HepG2 (cell line): ENCODE results near the gene ZG16B. TPM values are rescaled to one million over a fixed set of nuclear protein-coding genes. Genes with fewer than 3 reads are reported as not detected.

Experiments used
- CEBPB ChIP-seq: IDR thresholded peaks from 2 replicates; pipeline ENCODE4 v1.6.1; 2011; ENCODE audit warnings: low read depth, low read length, improper control_type of control experiment, borderline replicate concordance
- CENPX ChIP-seq: sonication (generic); formaldehyde crosslinking; IDR thresholded peaks from 2 replicates; pipeline ENCODE4 v1.9.0; 2021; ENCODE audit warnings: mild to moderate bottlenecking, missing genetic modification reagents, moderate library complexity
- FOSL2 ChIP-seq: sonication (generic); formaldehyde crosslinking; IDR thresholded peaks from 2 replicates; pipeline ENCODE4 v1.4.0; 2020; ENCODE audit warnings: missing genetic modification reagents
- FOXA1 ChIP-seq, 2 experiments: fragments of 450-650 bp in 1 of 2; sonication (generic) in 1 of 2; formaldehyde crosslinking in 1 of 2; IDR thresholded peaks; 2 replicates each; pipeline versions ENCODE4 v1.4.0 to v1.6.1; 2016 to 2020; ENCODE audit warnings: missing genetic modification reagents in 1 of 2
- FOXA3 ChIP-seq: IDR thresholded peaks from 2 replicates; pipeline ENCODE4 v1.6.1; 2016; ENCODE audit warnings: missing genetic modification reagents, missing compliant biosample characterization
- HDAC2 ChIP-seq: sonication (generic); formaldehyde crosslinking; IDR thresholded peaks from 2 replicates; pipeline ENCODE4 v1.4.0; 2020; ENCODE audit warnings: missing genetic modification reagents
- KDM4B ChIP-seq: sonication (generic); formaldehyde crosslinking; IDR thresholded peaks from 2 replicates; pipeline ENCODE4 v1.4.0; 2020; ENCODE audit warnings: missing genetic modification reagents
- SP2 ChIP-seq: sonication (generic); formaldehyde crosslinking; IDR thresholded peaks from 2 replicates; pipeline ENCODE4 v1.5.1; 2020; ENCODE audit warnings: mild to moderate bottlenecking, missing genetic modification reagents
- TAF1 ChIP-seq: sonication (generic); formaldehyde crosslinking; IDR thresholded peaks from 2 replicates; pipeline ENCODE4 v1.4.0; 2020; ENCODE audit warnings: missing genetic modification reagents
- THAP11 ChIP-seq: IDR thresholded peaks from 2 replicates; pipeline ENCODE4 v1.6.1; 2016; ENCODE audit warnings: missing biosample characterization, missing genetic modification reagents
- ZKSCAN1 ChIP-seq: fragments of 150-350 bp; IDR thresholded peaks from 2 replicates; pipeline ENCODE4 v1.6.1; 2014; ENCODE audit warnings: low read length
- ZNF557 ChIP-seq: sonication (generic); formaldehyde crosslinking; IDR thresholded peaks from 2 replicates; pipeline ENCODE4 v1.4.0; 2020; ENCODE audit warnings: missing genetic modification reagents
- ZNF724P ChIP-seq: sonication (generic); formaldehyde crosslinking; IDR thresholded peaks from 2 replicates; pipeline ENCODE4 v1.8.0; 2022; ENCODE audit warnings: missing genetic modification reagents, borderline replicate concordance
- polyA plus RNA-seq, 8 experiments: library from polyadenylated mRNA; depleted of rRNA in 3 of 8; stranded (reverse) in 7 of 8; unstranded in 1 of 8; fragments of >200 nt; fragmentation: Illumina TruSeq in 4 of 8; extraction: Trizol in 4 of 8; gene quantifications; 2 replicates each; pipeline versions ENCODE4 v1.2.1 to v1.2.3, GENCODE V29; 2011 to 2016; ENCODE audit warnings: low read depth in 4 of 8, missing spikeins in 1 of 8, mixed read lengths in 1 of 8; ENCODE audit not compliant: insufficient read depth in 1 of 8
- total RNA-seq, 5 experiments: library from RNA; depleted of rRNA; stranded (reverse); fragments of >200 nt; fragmentation: Illumina TruSeq; extraction: Trizol; gene quantifications; 2 replicates each; pipeline ENCODE4 v1.2.3, GENCODE V29; 2016; ENCODE audit warnings: low read depth in 1 of 5
- TF ChIP-seq, protein P1 (sequence below): sonication (generic); formaldehyde crosslinking; conservative IDR thresholded peaks from 2 replicates; pipeline ENCODE4 v1.8.0; 2022; ENCODE audit warnings: missing genetic modification reagents
- TF ChIP-seq, protein P2 (sequence below): IDR thresholded peaks from 2 replicates; pipeline ENCODE4 v1.6.1; 2012; ENCODE audit warnings: low read depth, low read length, improper control_type of control experiment

ZG16B gene
- total and polyA plus RNA-seq, 2 of the 13 experiments (the other 11 are each of a cell fraction or from before 2014, with no cell fraction given), result 1.5 to 11.3 TPM

DNA sequence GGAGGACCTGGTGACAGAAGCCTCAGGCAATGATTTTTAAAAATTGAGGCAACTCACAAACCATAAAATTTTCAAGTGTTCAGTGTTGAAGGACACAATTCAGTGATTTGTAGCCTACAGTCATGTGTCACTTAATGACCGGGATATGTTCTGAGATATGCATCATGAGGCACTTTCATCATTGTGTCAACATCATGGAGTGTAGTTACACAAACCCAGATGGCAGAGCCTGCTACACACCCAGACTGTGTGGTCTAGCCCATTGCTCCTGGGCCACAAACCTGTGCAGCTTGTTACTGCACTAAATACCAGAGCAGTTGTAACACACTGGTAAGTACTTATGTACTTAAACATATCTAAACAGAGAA is 30.3 kb upstream of the ZG16B start (continued):
- TF ChIP-seq, protein P1, sequence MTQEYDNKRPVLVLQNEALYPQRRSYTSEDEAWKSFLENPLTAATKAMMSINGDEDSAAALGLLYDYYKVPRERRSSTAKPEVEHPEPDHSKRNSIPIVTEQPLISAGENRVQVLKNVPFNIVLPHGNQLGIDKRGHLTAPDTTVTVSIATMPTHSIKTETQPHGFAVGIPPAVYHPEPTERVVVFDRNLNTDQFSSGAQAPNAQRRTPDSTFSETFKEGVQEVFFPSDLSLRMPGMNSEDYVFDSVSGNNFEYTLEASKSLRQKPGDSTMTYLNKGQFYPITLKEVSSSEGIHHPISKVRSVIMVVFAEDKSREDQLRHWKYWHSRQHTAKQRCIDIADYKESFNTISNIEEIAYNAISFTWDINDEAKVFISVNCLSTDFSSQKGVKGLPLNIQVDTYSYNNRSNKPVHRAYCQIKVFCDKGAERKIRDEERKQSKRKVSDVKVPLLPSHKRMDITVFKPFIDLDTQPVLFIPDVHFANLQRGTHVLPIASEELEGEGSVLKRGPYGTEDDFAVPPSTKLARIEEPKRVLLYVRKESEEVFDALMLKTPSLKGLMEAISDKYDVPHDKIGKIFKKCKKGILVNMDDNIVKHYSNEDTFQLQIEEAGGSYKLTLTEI (CRISPR knock-in tag), result no peak
- TF ChIP-seq SP2 (CRISPR knock-in tag) (no peak), ZNF557 (no peak), ZNF724P (CRISPR knock-in tag) (no peak), FOSL2 (CRISPR knock-in tag) (0 out of 2 replicates have a peak, but pooled peaks have one; percentile 19), ZKSCAN1 (no peak), KDM4B (CRISPR knock-in tag) (no peak), HDAC2 (no peak), TAF1 (CRISPR knock-in tag) (no peak), THAP11 (CRISPR knock-in tag) (no peak), FOXA3 (CRISPR knock-in tag) (peak; percentile 47; the same call in 1 of the 2 replicates), CENPX (CRISPR knock-in tag) (no peak), CEBPB (peak; percentile 69; the same call in 1 of the 2 replicates), FOXA1 (IDR thresholded peaks at IDR 0.05) (no peak), FOXA1 (CRISPR knock-in tag; IDR thresholded peaks at IDR 0.05) (peak; percentile 65)
- TF ChIP-seq, protein P2, sequence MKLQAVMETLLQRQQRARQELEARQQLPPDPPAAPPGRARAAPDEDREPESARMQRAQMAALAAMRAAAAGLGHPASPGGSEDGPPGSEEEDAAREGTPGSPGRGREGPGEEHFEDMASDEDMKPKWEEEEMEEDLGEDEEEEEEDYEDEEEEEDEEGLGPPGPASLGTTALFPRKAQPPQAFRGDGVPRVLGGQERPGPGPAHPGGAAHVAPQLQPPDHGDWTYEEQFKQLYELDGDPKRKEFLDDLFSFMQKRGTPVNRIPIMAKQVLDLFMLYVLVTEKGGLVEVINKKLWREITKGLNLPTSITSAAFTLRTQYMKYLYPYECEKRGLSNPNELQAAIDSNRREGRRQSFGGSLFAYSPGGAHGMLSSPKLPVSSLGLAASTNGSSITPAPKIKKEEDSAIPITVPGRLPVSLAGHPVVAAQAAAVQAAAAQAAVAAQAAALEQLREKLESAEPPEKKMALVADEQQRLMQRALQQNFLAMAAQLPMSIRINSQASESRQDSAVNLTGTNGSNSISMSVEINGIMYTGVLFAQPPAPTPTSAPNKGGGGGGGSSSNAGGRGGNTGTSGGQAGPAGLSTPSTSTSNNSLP, result 0 out of 2 replicates have a peak, but pooled peaks have one; percentile 23
